ENCODE data around the gene UNC5B.
A peak's percentile ranks its signal among the peaks of the same experiment; 100 is the strongest.
"Not testable (repeated sequence)": the region's sequence is repeated elsewhere in the genome, so short reads cannot be mapped to it uniquely, and the experiment has no call there.

Gene UNC5B

DNA sequence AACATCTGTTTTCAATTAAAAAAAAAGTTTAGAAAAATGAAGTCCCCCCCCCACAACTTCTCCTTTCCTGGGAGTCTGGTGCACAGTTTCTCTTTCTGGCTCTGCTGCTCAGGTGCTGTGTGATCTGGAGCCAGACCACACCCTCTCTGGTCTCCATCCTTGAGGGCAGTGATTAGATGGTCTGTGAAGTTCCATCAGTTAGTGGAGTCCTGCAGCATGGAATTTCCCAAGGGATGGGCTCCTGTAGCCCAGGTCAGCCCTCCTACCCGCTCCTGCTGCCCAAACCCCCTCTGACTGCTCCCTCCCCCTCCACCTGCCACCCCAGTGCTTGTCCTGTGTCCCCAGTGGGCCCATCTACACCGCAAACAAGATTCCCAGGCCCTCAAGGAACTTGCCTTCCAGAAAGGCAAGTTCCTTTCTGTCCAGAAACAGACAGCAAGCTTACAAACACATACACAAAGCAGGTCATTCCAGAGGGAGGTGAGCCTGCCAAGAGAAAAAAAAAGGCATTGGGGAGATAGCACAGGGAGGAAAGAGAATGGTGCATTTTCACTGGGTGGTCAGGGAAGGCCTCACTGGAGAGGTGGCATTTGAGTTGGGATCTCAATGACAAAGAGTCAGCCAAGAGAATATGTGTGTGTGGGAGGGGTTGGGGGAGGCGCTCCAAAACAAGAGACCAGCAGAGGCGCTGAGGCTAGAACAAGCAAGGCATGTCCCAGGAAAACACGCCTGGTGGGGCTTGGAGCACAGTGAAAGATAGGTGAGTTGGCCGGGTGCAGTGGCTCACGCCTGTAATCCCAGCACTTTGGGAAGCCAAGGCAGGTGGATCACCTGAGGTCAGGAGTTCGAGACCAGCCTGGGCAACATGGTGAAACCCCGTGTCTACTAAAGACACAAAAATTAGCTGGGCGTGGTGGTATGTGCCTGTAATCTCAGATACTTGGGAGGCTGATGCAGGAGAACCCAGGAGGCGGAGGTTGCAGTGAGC, 57.2 kb downstream of the UNC5B start:
- DNase-seq, result no peak

DNA sequence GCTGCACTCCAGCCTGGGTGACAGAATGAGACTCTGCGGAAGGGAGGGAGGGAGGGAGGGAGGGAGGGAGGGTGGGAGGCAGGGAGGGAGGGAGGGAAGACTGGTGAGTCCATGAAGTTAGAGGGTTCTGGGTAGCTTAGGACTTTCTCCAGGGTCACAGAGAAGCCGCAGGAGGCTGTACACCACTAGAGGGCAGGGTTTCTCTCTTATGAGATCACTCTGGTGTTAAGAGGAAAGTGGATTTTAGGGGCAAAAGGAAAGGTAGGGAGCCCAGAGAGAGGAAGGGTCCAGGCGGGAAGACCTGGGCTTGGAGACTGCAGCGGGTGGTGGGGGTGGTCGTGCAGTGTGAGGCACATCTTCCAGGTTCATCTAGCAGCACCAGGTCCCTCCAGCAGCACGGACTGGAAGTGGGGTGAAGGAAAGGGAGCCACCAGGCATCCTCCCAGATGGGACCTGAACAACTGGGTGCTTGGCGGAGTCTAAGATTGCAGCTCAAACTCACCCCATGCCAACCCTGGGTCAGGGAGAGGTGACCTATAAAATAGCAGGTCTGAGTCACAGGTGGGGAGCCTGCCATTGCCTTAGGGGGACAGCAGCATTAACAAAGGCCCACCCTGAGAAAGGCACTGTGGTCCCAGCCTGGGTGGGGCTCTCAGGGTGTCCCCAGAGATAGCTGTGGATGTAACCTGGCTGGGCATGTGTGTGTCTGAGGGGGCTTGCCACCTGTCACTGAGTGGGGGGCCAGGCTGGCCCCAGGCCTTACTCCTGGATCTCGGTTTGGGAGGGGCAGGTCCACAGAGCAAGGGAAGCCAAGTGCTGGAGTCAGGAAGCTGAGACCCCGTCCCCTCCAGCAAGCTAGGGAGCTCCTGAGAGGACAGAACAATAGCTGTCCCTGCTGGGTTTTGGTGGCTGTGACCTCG, 58.2 kb downstream of the UNC5B start:
- peak; percentile 23 for DNase-seq

DNA sequence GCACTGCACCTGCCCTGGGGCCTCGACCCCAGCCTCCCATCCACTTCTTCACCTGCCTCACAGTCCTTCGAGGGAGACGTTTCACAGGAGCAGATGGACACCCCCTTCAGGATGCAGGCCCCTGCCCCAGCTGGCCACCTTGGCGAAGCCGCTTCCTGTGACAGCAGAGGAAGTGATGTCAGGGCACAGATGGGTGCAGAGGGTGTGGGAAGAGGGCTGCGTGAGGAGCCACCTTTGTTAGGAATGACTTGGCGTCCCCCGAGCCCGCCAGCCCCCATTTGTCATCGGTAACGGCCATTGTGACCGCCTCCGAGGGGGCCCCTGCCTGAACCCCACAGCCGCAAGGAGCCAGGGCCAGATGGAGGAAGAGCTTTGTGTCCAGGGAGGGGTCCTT, 59.3 kb downstream of the UNC5B start:
- no peak for DNase-seq

DNA sequence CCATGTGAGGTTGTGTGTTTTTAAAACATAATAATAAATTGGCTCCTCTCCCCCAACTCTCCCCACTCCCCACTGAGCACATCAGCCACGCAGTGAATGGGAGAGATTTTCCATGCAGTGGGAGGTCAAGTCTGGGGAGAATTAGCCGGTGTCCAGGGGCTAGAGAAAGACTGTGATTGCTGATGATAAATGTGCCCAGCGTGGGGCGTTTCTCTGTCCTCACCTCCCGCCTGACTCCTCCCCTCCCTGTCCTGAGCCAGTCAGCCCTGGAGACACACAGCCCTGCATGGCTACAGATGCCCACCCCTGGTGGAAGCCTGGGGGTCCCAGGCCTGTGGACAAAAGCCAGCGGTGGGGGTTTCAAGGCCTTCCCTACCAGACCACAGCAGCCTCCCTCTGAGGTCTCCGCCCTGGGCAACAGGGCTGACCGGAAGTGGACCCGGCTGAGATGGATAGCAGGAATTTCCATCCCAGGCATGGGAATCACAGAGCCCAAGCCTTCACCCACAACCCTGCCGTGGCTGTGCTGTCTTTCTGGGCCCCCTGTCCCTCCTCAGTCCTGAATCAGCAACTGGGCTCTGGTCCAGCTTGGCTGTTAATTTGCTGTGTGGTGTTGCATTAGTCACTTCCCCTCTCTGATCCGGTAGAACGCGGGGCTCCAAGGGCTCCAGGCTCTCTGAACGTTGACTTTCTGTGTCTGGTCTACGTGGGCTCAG, 59.8 kb downstream of the UNC5B start:
- no peak for DNase-seq

DNA sequence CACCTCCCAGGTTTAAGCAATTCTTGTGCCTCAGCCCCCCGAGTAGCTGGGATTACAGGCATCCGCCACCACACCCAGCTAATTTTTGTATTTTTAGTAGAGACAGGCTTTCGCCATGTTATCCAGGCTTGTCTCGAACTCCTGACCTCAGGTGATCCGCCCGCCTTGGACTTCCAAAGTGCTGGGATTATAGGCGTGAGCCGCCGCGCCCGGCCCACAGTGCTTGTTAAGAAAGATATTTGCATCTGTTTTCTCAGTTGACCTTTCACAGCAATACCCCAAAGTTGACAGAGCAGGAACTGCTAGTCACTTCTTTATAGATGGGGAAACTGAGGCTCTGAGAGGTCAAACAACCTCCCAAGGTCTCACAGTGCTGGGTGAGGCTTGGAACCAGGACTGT, 60.6 kb downstream of the UNC5B start:
- DNase-seq, result not testable (repeated sequence)

DNA sequence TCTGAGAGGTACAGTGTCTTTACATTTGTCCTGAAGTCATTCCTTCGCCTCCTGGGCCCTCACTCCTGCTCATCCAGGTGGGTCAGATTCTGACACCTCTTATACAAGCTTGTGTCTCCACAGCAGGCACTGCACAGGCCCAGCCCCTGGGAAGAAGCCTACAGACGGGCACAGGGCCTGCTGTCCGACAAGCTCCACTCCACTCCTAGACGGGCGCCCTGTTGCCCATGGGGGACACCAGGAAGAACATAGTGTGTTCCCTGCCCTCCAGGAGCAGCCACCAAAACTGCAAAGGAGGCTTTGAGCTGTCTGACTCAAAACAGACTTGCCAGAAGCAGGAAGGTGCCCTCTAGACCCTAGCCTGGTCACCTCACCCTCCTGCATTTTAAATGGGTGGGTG, 61.1 kb downstream of the UNC5B start:
- DNase-seq, result no peak

DNA sequence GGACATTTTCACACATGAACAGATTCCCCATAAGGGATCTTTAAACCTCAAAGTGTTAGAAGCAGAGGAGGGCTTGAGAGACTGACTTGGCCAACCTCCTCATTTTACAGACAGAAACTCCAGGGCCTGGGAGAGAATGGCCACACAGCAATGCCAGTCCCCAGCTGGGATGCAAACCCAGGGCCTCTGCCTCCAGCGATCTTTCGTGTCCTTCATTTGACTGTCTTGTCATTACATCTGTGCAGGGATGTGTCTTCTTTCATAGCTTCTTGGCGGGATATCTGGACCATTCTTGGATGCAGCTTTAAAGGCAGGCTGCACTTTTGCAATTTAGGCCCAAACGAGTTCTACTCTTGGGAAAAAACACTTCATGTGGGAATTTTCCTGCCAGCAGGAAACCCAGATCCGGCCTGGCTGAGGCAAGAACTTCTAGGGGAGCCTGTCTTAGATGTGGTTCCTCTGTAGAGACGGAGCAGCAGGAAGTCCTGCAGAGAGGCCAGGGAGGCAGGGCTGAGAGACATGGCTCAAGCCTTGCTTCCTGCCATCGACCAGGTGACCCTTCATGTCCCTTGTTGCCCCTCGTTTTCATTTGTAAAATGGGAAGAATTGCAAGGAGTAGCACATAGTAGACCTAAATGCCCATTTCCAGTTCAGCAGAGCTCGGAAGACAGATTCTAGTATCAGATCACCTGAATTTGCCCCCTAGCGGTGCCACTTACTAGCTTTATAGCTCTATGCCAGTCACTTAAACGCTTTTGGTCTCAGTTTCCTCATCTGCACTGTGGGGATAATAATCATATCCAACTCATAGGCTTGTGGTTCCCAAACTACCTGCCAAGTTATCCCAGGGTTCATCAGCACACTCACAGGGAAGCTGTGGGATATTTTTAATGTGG, 62.8 kb downstream of the UNC5B start:
- no peak for DNase-seq

DNA sequence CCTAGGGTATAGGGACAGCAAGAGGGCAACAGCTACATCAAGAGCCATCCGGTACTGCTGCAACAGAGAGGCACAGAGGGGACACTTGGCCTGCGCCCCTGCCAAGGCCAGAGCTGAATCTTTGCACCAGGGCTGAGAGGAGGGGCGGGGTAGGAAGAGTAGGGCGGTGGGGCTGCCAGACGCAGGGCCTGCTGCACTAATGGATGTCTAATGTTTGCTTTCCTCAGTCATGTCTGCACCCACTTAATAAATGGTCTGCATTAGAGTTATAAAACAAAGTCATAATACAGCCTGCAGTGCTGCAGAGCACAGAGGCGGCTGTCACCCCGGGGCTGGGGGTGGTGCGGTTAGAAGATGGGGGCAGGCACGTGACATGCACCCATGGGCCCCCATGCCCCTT, 64.5 kb downstream of the UNC5B start:
- no peak for DNase-seq

DNA sequence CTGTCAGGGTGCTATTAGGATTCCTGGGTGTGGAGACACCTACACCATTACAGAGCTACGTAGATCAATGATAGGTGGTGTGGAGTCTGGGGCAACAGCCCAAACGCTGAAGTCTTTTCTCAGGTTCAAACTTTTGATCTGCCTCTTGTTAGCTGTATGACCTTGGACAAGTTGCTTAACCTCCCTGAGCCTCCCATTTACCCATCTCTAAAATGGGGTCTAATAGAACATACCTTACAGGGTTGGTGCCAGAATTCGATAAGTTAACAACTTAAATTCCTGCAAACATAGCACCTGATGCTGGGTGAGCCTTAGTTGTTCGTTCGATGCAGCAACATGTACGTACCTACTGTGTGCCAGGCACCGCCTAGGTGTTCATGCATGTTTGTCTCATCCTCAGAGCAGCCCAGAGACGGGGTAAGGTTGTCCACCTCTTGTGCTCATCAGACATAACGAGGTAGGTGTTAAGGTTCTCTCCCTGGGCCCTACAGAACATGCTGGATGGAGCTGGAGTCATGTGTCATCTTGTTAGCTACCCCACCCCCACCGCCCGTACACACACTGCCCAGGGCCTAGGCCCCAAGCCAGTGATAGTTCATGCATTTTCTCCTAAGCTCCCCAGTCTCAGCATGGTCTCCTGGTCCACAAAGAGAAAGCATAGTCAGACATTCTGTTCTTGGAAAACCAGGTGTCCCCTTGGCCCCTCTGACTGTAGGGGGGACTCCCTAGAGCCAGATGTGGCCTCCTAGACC, 65.7 kb downstream of the UNC5B start:
- DNase-seq, result no peak

DNA sequence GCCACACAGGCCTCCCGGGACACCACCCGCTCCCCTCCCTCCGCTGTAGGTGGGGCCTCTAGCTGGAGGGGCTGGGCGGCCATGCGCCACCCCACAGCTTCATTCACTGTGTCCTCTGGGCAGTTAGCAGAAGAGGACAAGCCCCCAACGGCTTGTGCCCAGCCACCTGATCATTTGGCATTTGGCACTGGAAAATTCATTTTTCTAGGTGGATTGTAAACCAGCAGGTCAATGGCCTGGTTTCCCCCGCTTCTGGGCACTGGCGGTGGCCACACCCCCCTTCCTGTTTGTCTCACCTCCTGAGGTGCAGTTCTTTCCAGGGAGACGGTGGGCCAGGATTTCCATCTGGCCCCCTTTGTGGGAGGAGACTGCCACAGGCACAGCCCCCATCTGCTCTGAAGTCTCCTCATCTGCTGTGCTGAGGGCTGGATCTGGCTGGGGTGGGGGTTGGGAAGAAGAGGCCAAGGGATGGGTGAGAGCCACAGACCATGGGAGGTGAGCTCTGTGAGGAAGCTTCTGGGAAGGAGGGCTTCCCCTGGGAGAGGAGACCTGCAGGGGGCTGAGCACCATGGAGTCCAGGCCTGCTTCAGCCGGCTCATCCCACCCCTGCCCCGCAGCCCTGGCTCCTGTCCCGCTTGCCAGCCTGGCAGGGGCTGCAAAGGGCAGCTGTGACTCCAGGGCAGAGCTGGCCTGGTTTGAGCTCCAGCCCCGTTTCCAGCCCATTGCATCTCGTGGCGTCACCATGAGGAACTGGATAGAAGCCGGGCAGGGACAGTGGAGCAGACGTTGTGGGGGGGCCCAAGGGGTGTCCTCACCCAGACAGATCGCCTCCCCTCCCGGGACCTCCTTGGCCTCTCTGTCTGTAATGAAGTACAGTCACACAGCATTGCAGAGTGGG, 66.6 kb downstream of the UNC5B start:
- peak; percentile 36 for DNase-seq

DNA sequence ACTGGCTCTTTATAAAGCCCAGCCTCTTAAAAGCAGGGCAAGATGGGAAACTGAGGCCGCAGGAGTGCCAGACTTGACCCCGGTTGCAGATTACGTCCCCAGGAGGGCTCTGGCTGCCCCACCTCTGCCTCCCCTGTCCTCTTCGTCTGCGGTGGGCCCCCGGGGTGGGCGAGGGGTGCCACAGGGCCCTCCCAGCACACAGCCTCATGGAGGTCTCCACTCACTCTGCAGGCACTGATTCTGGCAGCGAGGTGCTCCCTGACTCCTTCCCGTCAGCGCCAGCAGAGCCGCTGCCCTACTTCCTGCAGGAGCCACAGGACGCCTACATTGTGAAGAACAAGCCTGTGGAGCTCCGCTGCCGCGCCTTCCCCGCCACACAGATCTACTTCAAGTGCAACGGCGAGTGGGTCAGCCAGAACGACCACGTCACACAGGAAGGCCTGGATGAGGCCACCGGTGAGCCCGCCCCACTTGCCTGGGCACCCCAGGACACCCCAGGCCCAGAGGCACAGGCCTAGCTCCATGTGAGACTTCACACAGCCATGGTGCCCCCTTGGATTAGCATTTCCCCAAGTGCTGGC, 67.3 kb downstream of the UNC5B start:
- no peak for DNase-seq

DNA sequence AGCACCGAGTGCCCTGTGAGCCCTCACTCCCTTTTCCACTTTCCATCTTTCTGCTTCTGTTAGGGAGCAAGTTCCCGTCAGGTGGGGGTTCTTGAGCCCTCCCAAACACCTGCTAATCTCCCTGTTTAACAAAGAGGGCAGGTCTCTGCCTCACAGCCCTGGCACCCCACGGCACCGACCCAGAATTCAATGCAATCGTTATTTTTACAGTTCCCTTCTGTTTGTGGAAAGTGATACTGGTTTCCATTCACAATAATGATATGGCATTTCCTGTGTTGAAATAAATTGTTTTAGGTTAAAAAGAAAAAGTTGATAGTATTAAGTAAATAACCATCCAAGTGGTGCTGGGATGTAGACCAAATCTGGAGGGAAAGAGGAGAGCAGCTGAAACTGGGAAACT, 67.8 kb downstream of the UNC5B start:
- DNase-seq, result no peak

DNA sequence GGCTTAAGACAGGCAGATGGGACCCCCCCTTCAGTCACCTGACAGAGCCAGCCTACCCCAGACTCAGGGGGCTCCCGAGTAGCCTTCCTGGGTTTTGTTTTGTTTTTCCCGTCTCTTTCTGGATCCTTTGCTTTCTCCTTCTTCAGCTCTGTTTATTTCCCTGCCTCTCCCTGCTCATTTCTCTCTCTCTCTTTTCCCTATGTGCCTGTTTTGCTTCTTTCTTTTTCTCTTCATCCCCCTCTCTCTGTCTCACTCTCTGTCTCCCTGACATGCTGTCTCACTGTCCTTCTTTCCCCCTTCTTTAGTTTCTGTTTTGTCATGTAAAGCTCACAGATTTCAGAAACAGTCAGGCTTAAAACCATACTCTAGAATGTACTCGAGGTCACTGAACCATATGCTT, 68.5 kb downstream of the UNC5B start:
- no peak for DNase-seq

DNA sequence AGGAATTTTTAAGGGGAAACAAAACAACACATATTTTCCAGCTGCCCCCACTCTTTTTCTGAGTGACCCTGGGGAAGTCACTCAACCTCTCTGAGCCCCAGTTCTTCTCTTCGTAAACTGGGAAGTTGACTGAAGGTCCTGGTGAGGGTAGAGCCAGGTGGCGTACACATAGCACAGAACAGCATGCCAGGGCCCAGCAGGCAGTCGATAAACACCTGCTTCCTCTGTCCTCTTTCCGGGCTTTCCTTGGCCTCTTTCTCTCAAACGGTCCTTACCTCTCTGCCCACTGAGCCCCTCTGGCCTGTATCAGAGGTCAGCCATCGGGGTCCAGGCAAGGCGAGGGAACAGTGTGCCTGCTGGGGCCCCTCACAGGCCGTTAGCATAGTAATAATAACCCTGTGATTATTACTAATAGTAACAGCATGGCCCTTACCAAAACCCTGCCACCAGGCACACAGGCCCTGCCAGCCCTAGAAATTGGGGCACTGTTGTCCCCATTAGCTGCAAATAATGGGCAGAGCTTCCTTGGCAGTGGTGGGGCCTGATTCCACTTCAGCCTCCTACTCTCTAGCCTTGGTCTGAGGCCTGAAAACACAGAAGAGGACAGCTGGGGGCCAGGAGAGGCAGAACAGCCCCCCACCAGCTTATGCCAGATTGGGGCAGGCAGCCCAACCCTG, 69.4 kb downstream of the UNC5B start:
- DNase-seq, result no peak

DNA sequence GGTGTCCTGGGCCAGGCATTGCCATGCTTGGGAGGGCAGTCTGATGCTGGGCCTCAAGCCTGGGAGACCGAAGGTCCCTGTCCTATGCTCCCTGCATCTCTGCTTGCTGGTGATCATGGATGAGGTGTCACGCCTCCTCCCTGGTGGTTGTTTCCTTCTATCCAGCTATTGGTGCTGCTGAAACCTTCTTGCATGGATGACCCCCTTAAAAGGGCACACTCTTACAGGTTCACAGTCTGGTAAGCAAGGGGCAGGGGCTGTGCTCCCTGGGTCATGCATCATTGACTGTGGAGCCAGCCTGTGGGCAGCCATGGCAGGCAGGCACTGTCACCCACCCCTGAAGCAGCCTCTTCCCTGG, 69.9 kb downstream of the UNC5B start:
- no peak for DNase-seq

DNA sequence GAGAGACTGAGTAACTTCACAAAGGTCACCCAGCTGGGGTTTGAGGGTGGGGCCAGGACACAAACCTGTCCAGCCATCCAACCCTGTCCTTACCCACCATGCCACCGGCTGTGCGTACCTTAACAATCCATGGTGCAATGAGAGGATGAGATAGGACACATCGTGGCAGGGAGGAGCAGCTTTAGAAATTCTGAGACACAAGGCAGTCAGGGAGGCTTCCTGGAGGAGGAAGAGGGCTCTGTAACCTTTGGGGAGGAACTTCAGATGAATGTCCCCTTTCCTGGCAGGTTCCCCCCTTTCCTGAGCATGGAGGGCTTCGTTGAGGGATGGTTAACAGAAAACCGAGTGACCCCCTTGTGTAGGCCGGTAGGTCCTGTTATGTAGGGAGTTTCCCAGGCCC, 71.0 kb downstream of the UNC5B start:
- no peak for DNase-seq

DNA sequence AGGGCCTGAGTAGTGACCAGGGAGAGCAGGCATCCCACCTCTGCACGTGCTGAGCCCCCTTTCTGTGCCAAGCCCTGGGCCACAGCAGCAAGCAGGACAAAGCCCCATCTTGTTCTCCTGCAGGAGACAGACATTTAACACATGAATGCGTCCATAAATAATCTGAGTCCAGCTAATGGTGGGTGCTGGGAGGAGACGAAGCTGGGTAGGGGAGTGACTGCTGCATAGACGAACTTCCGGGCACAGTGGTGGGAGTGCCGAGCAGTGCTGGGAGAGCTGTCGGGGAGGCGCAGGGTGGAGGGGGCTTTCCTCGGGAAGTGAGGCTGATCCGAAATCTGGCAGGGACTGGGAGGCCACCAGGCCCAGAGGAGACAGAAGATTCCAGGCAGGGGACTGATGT, 71.5 kb downstream of the UNC5B start:
- DNase-seq, result no peak

DNA sequence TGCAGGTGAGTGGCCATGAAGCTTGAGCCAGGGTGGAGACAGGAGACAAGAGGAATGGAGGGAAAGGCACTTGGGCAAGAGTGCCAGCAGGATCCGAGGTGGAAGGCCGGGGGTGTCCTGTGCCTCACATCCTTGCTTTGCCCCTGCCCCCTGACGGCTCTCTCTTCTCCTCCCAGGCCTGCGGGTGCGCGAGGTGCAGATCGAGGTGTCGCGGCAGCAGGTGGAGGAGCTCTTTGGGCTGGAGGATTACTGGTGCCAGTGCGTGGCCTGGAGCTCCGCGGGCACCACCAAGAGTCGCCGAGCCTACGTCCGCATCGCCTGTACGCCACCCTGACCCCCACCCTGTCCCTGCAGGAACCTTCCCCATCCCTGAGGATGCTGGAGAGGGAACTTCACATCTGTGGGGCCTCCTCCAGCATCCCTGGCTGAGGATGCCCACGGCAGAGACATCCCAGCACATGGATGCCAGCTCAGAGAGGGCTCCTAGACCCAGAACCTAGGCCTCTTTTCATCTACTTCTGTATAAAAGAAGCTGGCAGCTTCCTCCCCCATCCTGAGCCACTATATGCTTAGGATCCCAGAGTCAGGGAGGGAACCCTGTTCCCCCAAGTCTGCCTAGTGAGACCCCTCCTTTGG, 72.3 kb downstream of the UNC5B start:
- DNase-seq, result no peak

DNA sequence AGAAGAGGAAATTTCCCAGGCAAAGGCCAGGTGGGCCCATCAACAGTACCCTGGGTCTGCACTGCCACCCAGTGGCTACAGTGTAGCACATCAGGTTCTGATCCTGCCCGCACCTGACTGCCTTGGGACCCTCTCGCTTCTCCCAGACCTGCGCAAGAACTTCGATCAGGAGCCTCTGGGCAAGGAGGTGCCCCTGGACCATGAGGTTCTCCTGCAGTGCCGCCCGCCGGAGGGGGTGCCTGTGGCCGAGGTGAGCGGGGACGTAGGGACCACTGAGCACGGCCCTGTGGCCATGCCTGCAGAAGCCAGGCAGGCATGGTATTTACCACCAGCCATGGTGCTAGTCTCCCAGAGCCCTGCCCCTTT, 72.8 kb downstream of the UNC5B start:
- DNase-seq, result peak; percentile 24
